Measurements from ENCODE around the gene FAM13B. TPM values are rescaled to one million over a fixed set of nuclear protein-coding genes. Genes with fewer than 3 reads are reported as not detected.

The FAM13B gene
- polyA plus RNA-seq, 3 donors: 11.5 to 17.0 (median 12.9) TPM

DNA sequence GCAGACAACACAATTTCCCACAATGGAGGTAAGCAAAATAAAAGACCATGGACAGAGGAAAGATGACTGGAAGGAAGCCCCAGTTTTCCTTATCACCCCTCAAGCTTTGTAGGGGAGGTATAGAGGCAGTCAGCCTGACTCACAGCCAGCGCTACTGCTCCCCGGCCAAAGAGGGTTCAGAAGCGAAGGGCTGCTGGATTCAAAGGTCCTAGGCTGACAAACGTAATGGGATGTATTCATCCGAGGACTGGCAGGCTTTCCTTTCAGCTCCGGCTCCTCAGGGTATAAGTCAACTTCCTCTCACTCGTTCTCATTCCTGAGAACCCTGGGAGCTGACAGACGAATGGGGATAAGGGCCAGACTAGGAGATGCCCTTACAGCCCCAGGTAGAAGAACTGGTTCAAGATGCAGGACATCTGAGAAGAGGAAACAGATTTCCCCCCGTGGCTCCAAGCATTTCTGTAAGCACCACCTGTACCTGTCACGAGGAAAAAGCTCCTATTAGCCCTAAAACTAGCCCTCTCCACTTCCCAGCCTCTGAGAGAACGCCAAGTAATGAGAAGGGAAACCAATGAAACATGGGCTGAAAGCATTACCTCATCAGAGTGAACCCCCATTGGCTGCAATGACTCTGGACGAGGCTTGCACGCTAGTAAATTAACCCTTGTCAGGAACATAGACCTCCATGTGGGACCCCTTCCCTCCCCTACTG, 22.1 kb upstream of the FAM13B start:
- Mint-ChIP-seq H3K27ac (no peak overlapping the region), H3K9me3 (peaks cover 0 to 3% (median 0%) of the 10 kb centered on the region in 7 donors), H3K27me3 (ENCODE audit: low read depth in 3 of 3) (peaks cover 3 to 26% (median 9%) of the 10 kb centered on the region in 3 donors), H3K36me3 (no peaks in the 10 kb centered on the region), H3K4me1 (peaks cover 2% of the 10 kb centered on the region), H3K4me3 (peak overlapping the region in 1 of 2 donors; percentile 48)
- peaks cover 2 to 4% of the 10 kb centered on the region in 2 donors for H3K27me3 ChIP-seq (ENCODE audit: control insufficient read depth in 2 of 2, insufficient read depth in 2 of 2, low read length in 2 of 2)
- H3K4me3 ChIP-seq (replicated peaks in 1 of 3; ENCODE audit: low read depth in 2 of 3, low read length in 3 of 3): no peak overlapping the region
- no peak for DNase-seq
- intact Hi-C loops (cut with micrococcal nuclease): no loop called here
- H3K9ac ChIP-seq (ENCODE audit: insufficient read depth, low read length, poor library complexity, severe bottlenecking): no peak overlapping the region
- H3K36me3 ChIP-seq (replicated peaks in 1 of 2; ENCODE audit: control insufficient read depth in 1 of 2, insufficient read depth in 2 of 2, low read length in 2 of 2): no peaks in the 10 kb centered on the region
- no peak overlapping the region for H3K27ac ChIP-seq (ENCODE audit: low read depth in 1 of 2, low read length in 2 of 2)
- 62% methylated on average over 8 of the region's 13 CpGs for WGBS (ENCODE audit: insufficient coverage)
- H3K9me3 ChIP-seq (replicated peaks in 1 of 2; ENCODE audit: control insufficient read depth in 1 of 2, insufficient read depth in 1 of 2, low read length in 2 of 2): no peaks in the 10 kb centered on the region
- no peak for TF ChIP-seq CTCF (IDR thresholded peaks at IDR 0.05)
- H3K4me1 ChIP-seq (ENCODE audit: control insufficient read depth in 1 of 2, insufficient read depth in 2 of 2, low read length in 2 of 2): no peaks in the 10 kb centered on the region
- H4K20me1 ChIP-seq (ENCODE audit: insufficient read depth, low read length): no peaks in the 10 kb centered on the region
- no peak overlapping the region for H3K4me2 ChIP-seq (replicated peaks; ENCODE audit: extremely low read depth, low read length, poor library complexity, severe bottlenecking)
- no peaks in the 10 kb centered on the region for H3K79me2 ChIP-seq (ENCODE audit: insufficient read depth, low read length)
- H2AFZ ChIP-seq (ENCODE audit: insufficient read depth, low read depth, low read length, poor library complexity, severe bottlenecking): peak overlapping the region; percentile 38

- Histone ChIP-seq H3K27me3 (ENCODE audit: control insufficient read depth in 2 of 2, insufficient read depth in 2 of 2, low read length in 2 of 2) (peaks cover 2 to 4% of the 10 kb centered on the region in 2 donors), H3K9me3 (replicated peaks in 1 of 2; ENCODE audit: control insufficient read depth in 1 of 2, insufficient read depth in 1 of 2, low read length in 2 of 2) (no peaks in the 10 kb centered on the region), H3K27ac (ENCODE audit: low read depth in 1 of 2, low read length in 2 of 2) (no peak overlapping the region), H3K79me2 (ENCODE audit: insufficient read depth, low read length) (no peaks in the 10 kb centered on the region), H3K4me3 (replicated peaks in 1 of 3; ENCODE audit: low read depth in 2 of 3, low read length in 3 of 3) (no peak overlapping the region), H3K36me3 (replicated peaks in 1 of 2; ENCODE audit: control insufficient read depth in 1 of 2, insufficient read depth in 2 of 2, low read length in 2 of 2) (no peaks in the 10 kb centered on the region), H3K4me1 (ENCODE audit: control insufficient read depth in 1 of 2, insufficient read depth in 2 of 2, low read length in 2 of 2) (no peaks in the 10 kb centered on the region), H2AFZ (ENCODE audit: insufficient read depth, low read depth, low read length, poor library complexity, severe bottlenecking) (no peak overlapping the region), H3K9ac (ENCODE audit: insufficient read depth, low read length, poor library complexity, severe bottlenecking) (no peak overlapping the region), H4K20me1 (ENCODE audit: insufficient read depth, low read length) (no peaks in the 10 kb centered on the region), H3K4me2 (replicated peaks; ENCODE audit: extremely low read depth, low read length, poor library complexity, severe bottlenecking) (no peak overlapping the region)
- peaks cover 4 to 26% (median 9%) of the 10 kb centered on the region in 3 donors for H3K27me3 Mint-ChIP-seq (ENCODE audit: low read depth in 3 of 3)
- no peaks in the 10 kb centered on the region for H3K36me3 Mint-ChIP-seq
- intact Hi-C loops (cut with micrococcal nuclease): no loop called here
- DNase-seq: no peak
- peaks cover 0 to 3% (median 0%) of the 10 kb centered on the region in 7 donors for H3K9me3 Mint-ChIP-seq
- H3K4me1 Mint-ChIP-seq: peaks cover 2% of the 10 kb centered on the region
- no peak for TF ChIP-seq CTCF (IDR thresholded peaks at IDR 0.05)
- WGBS (ENCODE audit: insufficient coverage): 0% methylated on average over 1 of the region's 3 CpGs
- no peak overlapping the region for H3K4me3 Mint-ChIP-seq
- H3K27ac Mint-ChIP-seq: no peak overlapping the region
These were observed 21.3 kb upstream of the FAM13B start for GRCh38 chr5:138054206-138054605.
